Breast epithelium (tissue), 3 donors: Measurements from ENCODE around the gene PDCD2L.

ENCODE experiments used
- CTCF ChIP-seq, 3 donors: fragments of 450-650 bp; IDR thresholded peaks; one replicate each; pipeline ENCODE4 v1.5.1; 2016 to 2017; ENCODE audit warnings: antibody characterized with exemption in 3 of 3, mild to moderate bottlenecking in 3 of 3, moderate library complexity in 3 of 3
- POLR2A ChIP-seq: fragments of 450-650 bp; IDR thresholded peaks from one replicate; pipeline ENCODE4 v1.6.1; 2016; ENCODE audit warnings: antibody characterized with exemption, mild to moderate bottlenecking, moderate library complexity

DNA sequence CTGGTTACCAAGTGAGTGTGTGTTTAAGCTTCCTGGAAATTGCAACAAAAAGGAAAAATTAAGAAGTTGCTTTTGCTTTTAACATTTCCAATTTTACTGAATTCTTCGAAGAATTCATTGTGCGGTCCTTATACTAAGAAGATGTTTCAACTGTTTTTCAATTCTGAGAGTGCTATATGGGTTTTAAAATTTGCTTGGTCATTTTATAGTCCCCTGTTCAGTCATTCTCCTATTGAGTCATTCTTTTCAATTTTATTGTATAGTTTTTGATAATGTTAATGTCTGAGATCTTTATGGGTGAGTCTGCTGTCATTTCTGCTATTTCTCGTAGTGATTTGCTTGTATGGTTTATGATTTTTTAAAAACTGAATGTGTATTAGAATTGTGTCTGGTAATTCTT is 50.5 kb downstream of the PDCD2L start:
- TF ChIP-seq POLR2A = no peak
- TF ChIP-seq CTCF (IDR thresholded peaks at IDR 0.05) = no peak
